NCI-H2081 treated with DMSO at 0.1 percent for 48 hours (cell line): ENCODE results near the gene CBX4.

Experiments used
- DNase-seq: peaks from one replicate; lab custom pipeline; 2025; lab: John Stamatoyannopoulos, UW

CBX4 gene

DNA sequence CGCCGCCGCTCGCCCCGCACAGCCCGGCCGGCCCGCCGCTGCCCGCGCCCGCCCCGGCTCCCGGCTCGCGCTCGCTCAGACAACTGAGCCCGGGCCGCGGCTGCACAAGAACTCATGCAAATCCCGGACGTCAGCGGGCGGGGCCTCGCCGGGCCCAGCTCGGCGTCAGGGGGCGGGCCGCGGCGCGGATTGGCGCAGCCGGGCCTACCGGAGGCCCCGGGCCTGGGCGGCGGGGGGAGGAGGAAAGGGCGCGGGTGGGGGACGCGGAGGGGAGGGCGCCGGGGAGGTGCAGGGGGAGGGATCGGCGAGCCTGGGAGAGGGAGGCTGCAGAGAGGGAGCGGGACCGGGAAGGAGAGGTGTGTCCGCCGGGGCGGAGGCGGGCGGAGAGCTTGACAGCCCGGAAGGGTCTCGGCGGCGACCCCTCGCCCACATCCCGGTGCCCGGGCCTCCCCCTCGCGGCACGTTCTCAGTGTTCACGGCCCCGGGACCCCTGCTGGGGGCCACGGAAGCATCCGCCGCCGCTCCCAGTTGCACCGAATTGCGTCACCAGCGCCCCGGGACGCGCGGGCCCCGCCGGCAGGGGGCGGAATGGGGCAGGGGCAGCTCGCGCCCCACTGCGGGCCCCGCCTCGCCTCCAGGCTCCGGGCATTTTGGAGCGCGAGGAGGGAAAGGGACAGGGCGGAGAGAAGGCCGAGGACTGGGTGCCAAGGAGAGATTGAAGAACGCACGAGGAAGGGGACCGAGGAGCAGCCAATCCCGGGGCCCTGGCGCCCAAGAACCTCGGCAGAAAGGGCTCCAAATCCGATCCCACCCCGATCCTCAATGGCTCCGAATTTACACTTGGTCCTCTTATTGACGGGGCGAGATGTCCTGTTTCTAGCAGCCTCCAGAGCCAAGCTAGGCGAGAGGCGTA, at the start of gene CBX4:
Gene CBX4, minus strand, starts transcription at position 85 of the 913 bp plus-strand sequence. CDS start 189 bp downstream, outside the sequence.
- peak; percentile 71 for DNase-seq

DNA sequence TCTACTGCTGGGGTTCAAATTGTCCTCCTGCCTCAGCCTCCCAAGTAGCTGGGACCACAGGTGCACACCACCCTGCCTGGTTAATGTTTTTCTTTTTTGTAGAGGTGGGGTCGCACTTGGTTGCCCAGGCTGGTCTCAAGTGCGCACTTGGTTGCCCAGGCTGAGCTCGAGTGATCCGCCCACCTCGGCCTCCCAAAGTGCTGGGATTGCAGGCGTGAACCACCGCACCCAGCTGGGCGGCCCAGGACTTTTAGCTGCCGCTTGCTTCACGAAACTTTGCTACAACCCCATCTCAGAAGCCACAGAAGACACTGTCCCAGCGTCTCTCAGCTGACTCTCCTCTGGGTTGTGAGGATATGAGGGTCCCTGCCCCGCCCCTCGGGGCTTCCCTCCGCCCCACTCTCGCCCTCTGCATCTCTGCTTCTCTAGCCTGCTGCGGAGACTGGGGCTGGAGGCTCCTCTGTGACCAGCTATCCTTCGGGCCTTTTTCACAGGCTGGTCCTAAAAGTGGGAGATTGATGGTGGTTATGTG, 48.8 kb upstream of the CBX4 start:
- no peak for DNase-seq

GRCh38 chr17:79887451-79887991, 48.3 kb upstream of the CBX4 start:
- DNase-seq: no peak

DNA sequence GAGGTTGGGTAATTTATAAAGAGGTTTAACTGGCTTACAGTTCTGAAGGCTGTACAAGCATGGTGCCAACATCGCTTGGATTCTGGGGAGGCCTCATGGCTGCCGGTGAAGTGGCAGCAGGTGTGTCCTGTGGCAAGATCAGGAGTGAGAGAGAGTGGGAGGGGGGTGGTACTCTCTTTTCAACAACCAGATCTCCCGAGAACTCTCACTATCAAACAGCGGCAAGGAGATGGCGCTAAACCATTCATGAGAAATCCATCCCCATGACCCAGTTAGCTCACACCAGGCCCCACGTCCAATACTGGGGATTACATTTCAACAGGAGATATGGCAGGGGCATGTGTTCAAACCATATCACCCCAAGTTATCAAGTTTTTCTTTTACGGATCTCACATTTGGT, 44.0 kb upstream of the CBX4 start:
- no peak for DNase-seq

DNA sequence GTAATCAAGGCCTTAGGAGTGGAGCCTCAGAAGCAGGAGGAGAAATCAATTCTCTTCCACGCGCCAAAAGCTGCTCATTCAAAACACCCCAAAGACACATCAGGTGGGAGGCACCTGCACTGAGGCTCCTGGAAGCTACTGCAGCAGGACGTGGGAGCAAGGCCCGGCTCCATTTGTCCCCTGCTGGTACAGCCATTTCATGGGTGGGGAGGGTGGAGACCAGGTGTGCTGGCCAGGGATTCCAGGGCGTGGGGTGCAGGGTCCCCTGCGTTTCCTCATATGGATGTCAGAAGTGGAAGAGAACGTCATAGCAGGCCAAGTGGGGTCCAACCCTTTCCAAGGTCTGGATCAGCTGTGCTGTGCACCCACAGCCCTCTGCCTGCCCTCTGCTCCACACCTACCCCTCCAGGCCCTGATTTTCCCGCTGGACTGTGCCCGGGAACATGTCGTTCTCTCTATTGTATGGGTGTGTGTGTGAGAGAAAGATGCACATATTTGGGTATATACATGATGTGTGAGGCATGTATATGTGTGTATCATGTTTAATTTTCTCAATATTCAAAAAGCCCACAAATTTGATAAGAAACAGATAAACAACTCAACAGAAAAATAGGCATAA, 39.2 kb upstream of the CBX4 start:
- DNase-seq: no peak

GRCh38 chr17:79877041-79877440, 37.8 kb upstream of the CBX4 start:
- no peak for DNase-seq

GRCh38 chr17:79875511-79875910, 36.3 kb upstream of the CBX4 start:
- no peak for DNase-seq

DNA sequence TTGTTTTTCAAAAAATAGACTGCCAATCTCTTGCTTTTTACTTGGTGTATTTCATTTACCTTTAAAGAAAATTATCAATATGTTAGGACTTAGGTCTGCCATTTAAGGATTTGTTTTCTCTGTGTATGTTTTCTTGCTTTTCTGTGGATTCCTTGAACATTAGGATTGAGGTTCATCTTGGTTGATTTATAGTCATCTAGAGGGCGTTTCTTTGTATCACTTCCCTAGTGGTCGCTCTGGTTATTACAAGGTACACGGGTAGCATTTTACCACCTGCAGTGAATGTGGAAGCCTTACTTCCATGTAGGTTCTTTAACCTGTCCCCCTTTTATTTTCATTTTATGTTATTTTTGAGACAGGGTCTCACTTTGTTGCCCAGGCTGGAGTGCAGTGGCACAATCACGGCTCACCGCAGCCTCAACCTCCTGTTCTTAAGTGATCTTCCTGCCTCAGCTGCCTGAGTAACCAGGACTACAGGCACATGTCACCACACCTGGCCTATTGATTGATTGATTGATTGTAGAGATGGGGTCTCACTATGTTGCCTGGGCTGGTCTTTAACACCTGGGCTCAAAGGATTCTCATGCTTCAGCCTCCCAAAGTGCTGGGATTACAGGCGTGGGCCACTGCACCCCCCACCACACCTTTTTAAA, 35.2 kb upstream of the CBX4 start:
- DNase-seq: no peak

- DNase-seq: no peak
Measured at GRCh38 chr17:79873583-79873982, 34.3 kb upstream of the CBX4 start.

GRCh38 chr17:79872762-79873161, 33.5 kb upstream of the CBX4 start:
- DNase-seq: no peak

DNA sequence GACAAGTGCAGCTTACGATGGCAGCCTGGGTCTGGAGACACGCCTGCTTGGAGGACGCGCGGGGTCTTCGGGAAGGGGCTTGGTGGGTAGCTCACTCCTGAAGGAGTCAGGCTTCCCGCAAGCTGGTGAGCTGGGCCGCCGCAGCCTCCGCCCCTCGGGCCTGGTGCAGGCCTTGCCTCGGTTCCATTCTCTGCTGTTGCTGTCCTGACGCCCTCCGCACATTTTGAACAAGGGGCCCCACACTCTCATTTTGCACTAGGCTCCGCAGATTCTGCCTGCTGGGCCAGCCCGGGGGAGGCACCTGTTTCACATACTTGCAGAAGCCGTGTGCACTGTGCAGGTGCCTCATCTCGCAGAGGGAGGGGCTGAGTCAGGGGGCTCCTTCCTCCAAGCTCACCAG, 31.9 kb upstream of the CBX4 start:
- DNase-seq: no peak

GRCh38 chr17:79870540-79870939, 31.3 kb upstream of the CBX4 start:
- no peak for DNase-seq

DNA sequence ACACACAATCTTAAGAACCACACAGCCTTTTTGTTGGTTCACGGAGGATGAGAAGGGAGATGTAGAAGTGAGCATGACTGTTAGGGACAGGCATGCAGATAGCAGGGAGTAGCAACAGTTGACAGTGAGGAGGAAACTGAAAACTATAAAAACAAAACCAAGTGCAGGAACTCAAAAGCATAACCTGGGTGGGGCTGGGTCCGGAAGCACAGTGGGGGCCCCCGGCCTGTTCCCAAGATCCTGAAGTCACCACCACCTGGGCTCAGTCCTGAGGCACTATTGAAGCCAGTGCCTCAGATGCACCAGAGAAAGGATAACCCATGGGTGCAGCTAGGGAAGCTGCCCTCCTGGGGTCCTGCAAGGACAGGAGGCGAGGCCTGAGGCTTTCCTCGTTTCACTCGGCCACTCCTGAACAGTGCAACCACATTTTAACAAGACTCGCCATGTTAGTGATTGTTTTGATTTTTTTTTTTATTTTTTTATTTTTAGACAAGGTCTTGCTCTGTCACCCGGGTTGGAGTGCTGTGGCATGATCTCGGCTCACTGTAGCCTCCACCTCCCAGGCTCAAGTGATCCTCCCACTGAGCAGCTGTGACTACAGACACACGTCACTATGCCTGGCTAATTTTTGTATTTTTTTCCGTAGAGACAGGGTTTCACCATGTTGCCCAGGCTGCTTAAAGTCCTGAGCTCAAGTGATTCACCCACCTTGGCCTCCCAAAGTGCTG, 27.7 kb upstream of the CBX4 start:
- no peak for DNase-seq

DNA sequence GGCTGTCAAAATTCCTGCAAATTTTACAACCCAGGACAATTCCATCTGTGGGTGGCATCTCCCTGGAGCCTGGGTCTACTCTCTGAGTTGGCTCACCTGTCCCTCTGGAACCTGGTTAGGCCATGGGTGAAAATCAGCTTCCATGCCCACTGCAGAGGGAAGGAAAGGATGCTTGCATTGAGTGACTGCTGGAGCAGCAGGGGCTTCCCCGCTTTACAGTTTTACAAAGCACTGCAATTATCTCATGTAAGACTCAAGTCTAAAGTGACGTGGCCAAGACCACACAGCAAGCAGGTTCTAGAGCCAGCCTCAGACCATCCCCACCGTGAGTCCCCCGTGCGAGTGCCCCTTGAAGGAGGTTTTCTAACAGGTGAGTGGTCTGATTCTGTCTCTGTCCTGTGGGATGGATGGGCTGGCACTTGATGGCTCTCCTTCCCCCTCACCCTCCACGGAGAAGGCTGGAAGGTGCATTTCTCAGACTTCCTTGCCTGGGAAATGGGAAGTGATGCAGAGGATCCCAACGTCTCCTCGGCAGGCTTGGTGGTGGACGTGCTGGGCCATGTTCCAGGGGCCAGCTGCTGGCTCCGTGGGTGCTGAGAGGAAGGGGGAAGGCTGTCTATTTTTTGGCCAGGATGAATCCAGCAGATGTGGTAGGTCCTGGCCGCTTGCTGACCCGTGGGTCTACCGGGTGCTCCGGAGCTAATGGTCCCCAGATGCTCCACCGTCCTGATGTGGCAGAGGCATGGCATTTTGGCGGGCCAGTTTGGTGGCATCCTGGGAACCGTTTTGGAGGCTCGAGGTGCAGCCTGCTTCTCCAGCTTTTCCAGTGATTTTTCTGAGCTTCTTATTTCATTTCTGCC, 26.3 kb upstream of the CBX4 start:
- DNase-seq: no peak

DNA sequence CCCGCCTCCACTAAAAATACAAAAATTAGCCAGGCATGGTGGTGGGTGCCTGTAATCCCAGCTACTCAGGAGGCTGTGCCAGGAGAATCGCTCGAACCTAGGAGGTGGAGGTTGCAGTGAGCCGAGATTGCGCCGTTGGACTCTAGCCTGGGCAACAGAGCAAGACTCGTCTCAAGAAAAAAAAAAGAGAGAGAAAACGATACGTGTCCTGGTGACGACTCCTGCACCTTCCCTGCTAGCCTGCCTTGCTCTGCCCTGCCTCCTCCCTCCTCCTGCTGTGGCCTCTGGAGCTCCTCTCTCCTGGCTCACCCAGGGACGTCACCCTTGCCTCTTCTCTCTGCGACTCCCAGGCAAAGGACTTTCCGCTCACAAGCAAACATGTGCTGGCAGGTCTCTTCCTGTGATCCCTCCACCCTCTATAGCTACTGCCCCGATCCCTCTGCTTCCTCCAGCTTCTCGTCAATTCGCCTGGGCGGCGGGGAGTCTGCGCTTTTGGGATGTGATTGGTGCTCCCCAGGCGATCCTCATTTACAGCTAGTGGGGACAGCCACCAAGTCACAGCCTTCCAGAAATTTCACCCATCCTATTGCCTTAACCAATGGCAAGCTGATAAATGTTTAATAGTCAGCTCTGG, 25.5 kb upstream of the CBX4 start:
- no peak for DNase-seq

DNA sequence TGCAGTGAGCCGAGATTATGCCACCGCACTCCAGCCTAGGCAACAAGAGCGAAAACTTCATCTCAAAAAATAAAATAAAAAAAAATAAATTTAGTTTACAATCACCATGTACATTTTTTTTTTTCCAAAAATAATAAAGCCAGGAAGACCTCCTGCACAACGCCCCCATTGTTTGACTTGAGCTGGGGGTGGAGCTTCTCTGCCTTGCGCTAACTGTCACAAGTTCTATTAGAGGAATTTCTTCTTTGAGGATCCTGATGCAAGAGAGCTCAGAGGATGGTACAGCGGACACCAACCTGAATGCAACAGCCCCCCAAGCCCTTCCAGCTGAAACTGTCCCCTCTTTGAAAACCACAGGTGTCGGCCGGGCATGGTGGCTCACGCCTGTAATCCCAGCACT, 24.9 kb upstream of the CBX4 start:
- DNase-seq: no peak

DNA sequence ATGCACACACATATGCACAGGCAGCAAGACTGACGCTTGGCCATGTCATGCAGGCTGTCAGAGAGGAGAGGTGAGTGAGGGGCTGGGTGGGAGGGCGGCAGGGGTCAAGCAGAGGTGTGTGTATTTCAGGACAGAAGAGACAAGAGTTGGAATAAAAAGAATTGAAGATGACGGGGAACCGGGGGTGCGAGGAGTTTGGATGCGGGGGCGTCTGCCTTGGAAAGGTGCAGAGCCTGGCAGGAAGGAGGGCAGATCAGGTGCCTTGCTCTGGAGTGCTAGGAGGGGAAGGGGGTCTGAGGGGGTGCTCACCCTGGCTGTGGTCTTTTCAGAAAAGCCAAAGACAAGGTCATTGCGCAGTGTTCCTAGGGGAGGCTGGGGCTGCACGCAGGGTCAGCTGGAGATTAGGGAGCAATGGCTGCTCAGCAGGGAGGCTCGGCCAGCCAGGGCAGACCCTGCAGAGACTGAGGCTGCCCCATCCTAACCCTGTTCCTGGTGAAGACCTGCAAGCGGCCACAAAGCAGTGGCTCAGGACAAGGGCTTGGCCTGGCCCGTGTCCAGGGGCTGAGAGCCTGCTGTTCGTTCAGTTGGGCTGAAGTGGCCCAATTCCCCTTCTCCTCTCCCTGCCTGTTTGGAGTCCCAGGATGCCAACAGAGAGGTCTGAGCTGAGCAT, 23.7 kb upstream of the CBX4 start:
- DNase-seq: no peak

- DNase-seq: no peak
Measured at GRCh38 chr17:79862238-79862637, 23.0 kb upstream of the CBX4 start.

GRCh38 chr17:79861413-79862216, 22.4 kb upstream of the CBX4 start:
- DNase-seq: no peak
